ENCODE results near the gene TSFM.
A peak's percentile ranks its signal among the peaks of the same experiment; 100 is the strongest.

GRCh38 chr12:57759360-57759980 is 23.1 kb upstream of the TSFM start:
- TF ChIP-seq CTCF (IDR thresholded peaks at IDR 0.05) (peak in 9 of 12 donors; percentile 8 to 52 (median 37)), POLR2A (IDR thresholded peaks at IDR 0.05) (no peak)
